DOHH2 (cell line): ENCODE results near the gene SLC11A1.

ENCODE experiments used
- H3F3A ChIP-seq: fragments of 200-600 bp; sonication (generic), shearing (Covaris generic); 2 replicates; pipeline ENCODE4 v1.6.0; 2016; ENCODE audit warnings: antibody characterized with exemption, mild to moderate bottlenecking; ENCODE audit not compliant: control insufficient read depth, insufficient read depth
- H3K27ac ChIP-seq: fragments of 200-600 bp; sonication (generic); 2 replicates; pipeline ENCODE4 v1.5.1; 2014; ENCODE audit warnings: low read depth, mild to moderate bottlenecking, low read length, moderate library complexity
- H3K27me3 ChIP-seq: fragments of 200-600 bp; sonication (generic); 2 replicates; pipeline ENCODE4 v1.6.1; 2014; ENCODE audit warnings: mild to moderate bottlenecking, low read length, mixed read lengths; ENCODE audit not compliant: control insufficient read depth
- H3K36me3 ChIP-seq: fragments of 200-600 bp; sonication (generic); 2 replicates; pipeline ENCODE4 v1.6.1; 2014; ENCODE audit warnings: mild to moderate bottlenecking, low read length, moderate library complexity, mixed read lengths; ENCODE audit not compliant: control insufficient read depth
- H3K4me1 ChIP-seq: fragments of 200-600 bp; sonication (generic); 2 replicates; pipeline ENCODE4 v1.6.1; 2014; ENCODE audit warnings: mild to moderate bottlenecking, low read length, mixed read lengths; ENCODE audit not compliant: control insufficient read depth
- H3K4me2 ChIP-seq: fragments of 200-600 bp; sonication (generic); 2 replicates; pipeline ENCODE4 v1.6.0; 2014; ENCODE audit warnings: mild to moderate bottlenecking, low read length, moderate library complexity
- H3K4me3 ChIP-seq: fragments of 200-600 bp; sonication (generic); 2 replicates; pipeline ENCODE4 v1.5.1; 2014; ENCODE audit warnings: mild to moderate bottlenecking, low read length, mixed read lengths
- H3K79me2 ChIP-seq: fragments of 200-600 bp; sonication (generic); 2 replicates; pipeline ENCODE4 v1.6.1; 2014; ENCODE audit warnings: mild to moderate bottlenecking, low read length, mixed read lengths; ENCODE audit not compliant: control insufficient read depth
- H3K9me2 ChIP-seq: fragments of 200-600 bp; sonication (generic); replicated peaks from 2 replicates; pipeline ENCODE4 v1.6.1; 2014; ENCODE audit warnings: mild to moderate bottlenecking, low read length, mixed read lengths; ENCODE audit not compliant: control insufficient read depth
- H3K9me3 ChIP-seq: fragments of 200-600 bp; sonication (generic); 2 replicates; pipeline ENCODE4 v1.6.1; 2014; ENCODE audit warnings: antibody characterized with exemption, low read length, mixed read lengths; ENCODE audit not compliant: control insufficient read depth, insufficient read depth
- H4K20me1 ChIP-seq: fragments of 200-600 bp; sonication (generic); 2 replicates; pipeline ENCODE4 v1.6.0; 2014; ENCODE audit warnings: low read depth, mild to moderate bottlenecking, antibody characterized with exemption, low read length, moderate library complexity; ENCODE audit not compliant: control insufficient read depth, insufficient read depth
- EZH2phosphoT487 ChIP-seq: fragments of 200-600 bp; sonication (generic); IDR thresholded peaks from 2 replicates; pipeline ENCODE4 v1.6.1; 2017; ENCODE audit warnings: borderline replicate concordance, mild to moderate bottlenecking, antibody characterized with exemption, low read length, moderate library complexity, mixed read lengths
- TF ChIP-seq, protein P1 (sequence below): fragments of 200-600 bp; sonication (generic); IDR thresholded peaks from one replicate; pipeline ENCODE4 v1.5.1; 2014; ENCODE audit warnings: antibody characterized with exemption, mild to moderate bottlenecking, low read depth, low read length; ENCODE audit not compliant: poor library complexity, severe bottlenecking

SLC11A1 gene

DNA sequence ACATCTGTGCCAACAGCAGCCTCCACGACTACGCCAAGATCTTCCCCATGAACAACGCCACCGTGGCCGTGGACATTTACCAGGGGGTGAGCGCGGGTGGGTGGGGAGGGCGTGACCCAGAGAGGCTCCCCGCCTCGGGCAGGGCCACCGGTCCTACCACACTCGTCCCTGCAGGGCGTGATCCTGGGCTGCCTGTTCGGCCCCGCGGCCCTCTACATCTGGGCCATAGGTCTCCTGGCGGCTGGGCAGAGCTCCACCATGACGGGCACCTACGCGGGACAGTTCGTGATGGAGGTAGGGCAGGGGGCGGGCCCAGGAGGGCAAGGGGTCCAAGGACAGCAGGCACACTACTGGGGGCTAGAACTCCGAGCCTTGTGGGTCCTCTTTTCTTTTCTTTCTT is 9.1 kb downstream of the SLC11A1 start:
- Histone ChIP-seq H3K27ac (no peak overlapping the region), H3K4me1 (peaks cover 28% of the 10 kb centered on the region), H3K36me3 (no peaks in the 10 kb centered on the region)

DNA sequence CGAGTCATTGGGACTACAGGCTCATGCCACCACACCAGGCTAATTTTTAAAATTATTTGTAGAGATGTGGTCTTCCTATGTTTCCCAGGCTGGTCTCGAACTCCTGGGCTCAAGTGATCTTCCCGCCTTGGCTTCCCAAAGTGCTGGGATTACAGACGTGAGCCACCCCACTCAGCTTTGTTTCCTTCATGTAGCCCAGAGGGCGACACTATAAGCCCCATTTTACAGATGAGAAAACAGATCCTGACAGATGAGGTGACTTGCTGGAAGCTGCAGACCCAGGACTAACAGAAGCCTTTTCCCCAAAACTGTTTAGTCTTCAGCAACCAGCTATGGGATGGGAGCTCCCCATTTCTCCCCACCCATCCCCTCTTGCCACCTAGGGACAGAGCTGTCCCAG is 10.4 kb downstream of the SLC11A1 start:
- Histone ChIP-seq H4K20me1 (no peaks in the 10 kb centered on the region), H3K4me3 (no peak overlapping the region), H3K27ac (no peak overlapping the region), H3K36me3 (no peaks in the 10 kb centered on the region), H3K9me2 (no peaks in the 10 kb centered on the region), H3K27me3 (no peaks in the 10 kb centered on the region), H3K4me1 (peaks cover 35% of the 10 kb centered on the region), H3K4me2 (no peak overlapping the region), H3K79me2 (peaks cover 3% of the 10 kb centered on the region), H3K9me3 (no peaks in the 10 kb centered on the region), H3F3A (peaks cover 11% of the 10 kb centered on the region)
- no peak for TF ChIP-seq EZH2phosphoT487
- TF ChIP-seq, protein P1, sequence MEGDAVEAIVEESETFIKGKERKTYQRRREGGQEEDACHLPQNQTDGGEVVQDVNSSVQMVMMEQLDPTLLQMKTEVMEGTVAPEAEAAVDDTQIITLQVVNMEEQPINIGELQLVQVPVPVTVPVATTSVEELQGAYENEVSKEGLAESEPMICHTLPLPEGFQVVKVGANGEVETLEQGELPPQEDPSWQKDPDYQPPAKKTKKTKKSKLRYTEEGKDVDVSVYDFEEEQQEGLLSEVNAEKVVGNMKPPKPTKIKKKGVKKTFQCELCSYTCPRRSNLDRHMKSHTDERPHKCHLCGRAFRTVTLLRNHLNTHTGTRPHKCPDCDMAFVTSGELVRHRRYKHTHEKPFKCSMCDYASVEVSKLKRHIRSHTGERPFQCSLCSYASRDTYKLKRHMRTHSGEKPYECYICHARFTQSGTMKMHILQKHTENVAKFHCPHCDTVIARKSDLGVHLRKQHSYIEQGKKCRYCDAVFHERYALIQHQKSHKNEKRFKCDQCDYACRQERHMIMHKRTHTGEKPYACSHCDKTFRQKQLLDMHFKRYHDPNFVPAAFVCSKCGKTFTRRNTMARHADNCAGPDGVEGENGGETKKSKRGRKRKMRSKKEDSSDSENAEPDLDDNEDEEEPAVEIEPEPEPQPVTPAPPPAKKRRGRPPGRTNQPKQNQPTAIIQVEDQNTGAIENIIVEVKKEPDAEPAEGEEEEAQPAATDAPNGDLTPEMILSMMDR, result no peak

More for the DNA sequence above, 9.1 kb downstream of the SLC11A1 start:
- Histone ChIP-seq H3K9me3 (no peaks in the 10 kb centered on the region), H4K20me1 (no peaks in the 10 kb centered on the region), H3K9me2 (no peaks in the 10 kb centered on the region), H3F3A (0 out of 2 replicates have a peak, but pooled peaks cover under 1% of the 10 kb centered on the region), H3K4me3 (no peak overlapping the region), H3K27me3 (no peaks in the 10 kb centered on the region), H3K79me2 (no peaks in the 10 kb centered on the region), H3K4me2 (no peak overlapping the region)
- TF ChIP-seq, protein P1, result no peak
- TF ChIP-seq EZH2phosphoT487, result no peak

DNA sequence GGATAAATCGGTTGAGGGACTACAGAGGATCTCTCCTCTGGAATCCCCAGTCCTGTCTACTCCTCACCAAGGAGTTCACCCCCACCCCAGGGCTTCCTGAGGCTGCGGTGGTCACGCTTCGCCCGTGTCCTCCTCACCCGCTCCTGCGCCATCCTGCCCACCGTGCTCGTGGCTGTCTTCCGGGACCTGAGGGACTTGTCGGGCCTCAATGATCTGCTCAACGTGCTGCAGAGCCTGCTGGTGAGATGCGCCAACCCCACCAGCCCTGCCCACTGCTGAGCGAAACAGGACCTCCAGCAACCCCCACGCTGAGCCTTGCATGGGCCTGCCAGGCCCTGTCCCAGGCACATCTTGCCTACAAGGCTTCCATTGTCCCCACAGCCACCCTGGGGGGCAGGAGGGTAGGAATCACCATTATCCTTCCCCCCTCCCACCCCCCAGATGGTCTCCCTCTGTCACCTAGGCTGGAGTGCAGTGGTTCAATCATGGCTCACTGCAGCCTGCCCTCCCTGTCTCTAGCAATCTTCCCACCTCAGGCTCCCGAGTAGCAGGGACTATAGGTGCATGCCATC is 10.9 kb downstream of the SLC11A1 start:
- H3K4me2 ChIP-seq, result no peak overlapping the region
- H3K4me1 ChIP-seq, result peaks cover 39% of the 10 kb centered on the region
- peaks cover 3% of the 10 kb centered on the region for H3K79me2 ChIP-seq
- H3K9me3 ChIP-seq, result no peaks in the 10 kb centered on the region
- no peaks in the 10 kb centered on the region for H3K9me2 ChIP-seq
- H3K4me3 ChIP-seq, result no peak overlapping the region
- H3K36me3 ChIP-seq, result no peaks in the 10 kb centered on the region
- no peaks in the 10 kb centered on the region for H4K20me1 ChIP-seq
- H3K27ac ChIP-seq, result no peak overlapping the region
- no peak for TF ChIP-seq EZH2phosphoT487
- peaks cover 15% of the 10 kb centered on the region for H3F3A ChIP-seq
- no peaks in the 10 kb centered on the region for H3K27me3 ChIP-seq

DNA sequence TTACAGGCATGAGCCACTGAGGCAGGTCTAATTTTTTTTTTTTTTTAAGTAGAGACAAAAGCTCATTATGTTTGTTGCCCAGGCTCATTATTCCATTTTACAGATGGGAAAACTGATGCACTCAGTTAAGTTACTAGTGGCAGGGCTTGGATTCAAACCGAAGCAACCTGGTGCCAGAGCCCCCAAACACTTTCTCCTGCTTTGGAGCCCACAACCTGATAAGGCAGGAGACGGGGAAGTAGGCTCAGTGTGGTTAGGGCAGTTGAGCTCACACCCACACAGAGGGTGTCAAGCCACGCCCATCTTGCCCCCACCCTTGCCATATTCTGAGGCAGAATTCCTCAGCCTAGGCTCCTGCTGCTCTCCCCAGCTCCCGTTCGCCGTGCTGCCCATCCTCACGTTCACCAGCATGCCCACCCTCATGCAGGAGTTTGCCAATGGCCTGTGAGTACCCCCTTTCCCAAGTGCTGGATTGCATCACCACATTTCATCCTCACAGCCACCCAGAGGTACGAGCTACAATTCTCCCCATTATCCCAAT is 11.7 kb downstream of the SLC11A1 start:
- Histone ChIP-seq H3K4me3 (no peak overlapping the region), H3K36me3 (no peaks in the 10 kb centered on the region), H3F3A (peaks cover 15% of the 10 kb centered on the region), H3K4me2 (no peak overlapping the region), H3K4me1 (peaks cover 46% of the 10 kb centered on the region), H3K27me3 (no peaks in the 10 kb centered on the region), H4K20me1 (no peaks in the 10 kb centered on the region), H3K9me3 (no peaks in the 10 kb centered on the region), H3K27ac (no peak overlapping the region), H3K79me2 (peaks cover 5% of the 10 kb centered on the region), H3K9me2 (no peaks in the 10 kb centered on the region)
- TF ChIP-seq, protein P1, result no peak
